AG04449 (cell line): ENCODE results near the gene TAS1R1.

Experiments used
- CTCF ChIA-PET: fragments of 350-600 bp; formaldehyde crosslinking; extraction: SDS; loops from one replicate; lab custom pipeline; 2021; ENCODE audit warnings: antibody characterized with exemption; lab: Yijun Ruan, JAX
- POLR2A ChIA-PET: fragments of 400-600, 350-600 bp; formaldehyde crosslinking; extraction: SDS; loops from one replicate; lab custom pipeline; 2020; ENCODE audit warnings: antibody characterized with exemption, inconsistent platforms; lab: Yijun Ruan, JAX
- DNase-seq: peaks from one replicate; pipeline ENCODE4 v3.0.0-alpha.2; 2010; ENCODE audit warnings: low read depth, low spot score
- H3K4me3 ChIP-seq: 2 replicates; pipeline ENCODE4 v1.5.1; 2011; ENCODE audit warnings: low read depth, mild to moderate bottlenecking, control low read depth, low read length
- CTCF ChIP-seq: IDR thresholded peaks from one replicate; pipeline ENCODE4 v1.5.1; 2011; ENCODE audit warnings: mild to moderate bottlenecking, moderate library complexity, low read length, control low read depth, inconsistent platforms; ENCODE audit not compliant: insufficient read depth; ENCODE audit errors: missing control alignments

The TAS1R1 gene

DNA sequence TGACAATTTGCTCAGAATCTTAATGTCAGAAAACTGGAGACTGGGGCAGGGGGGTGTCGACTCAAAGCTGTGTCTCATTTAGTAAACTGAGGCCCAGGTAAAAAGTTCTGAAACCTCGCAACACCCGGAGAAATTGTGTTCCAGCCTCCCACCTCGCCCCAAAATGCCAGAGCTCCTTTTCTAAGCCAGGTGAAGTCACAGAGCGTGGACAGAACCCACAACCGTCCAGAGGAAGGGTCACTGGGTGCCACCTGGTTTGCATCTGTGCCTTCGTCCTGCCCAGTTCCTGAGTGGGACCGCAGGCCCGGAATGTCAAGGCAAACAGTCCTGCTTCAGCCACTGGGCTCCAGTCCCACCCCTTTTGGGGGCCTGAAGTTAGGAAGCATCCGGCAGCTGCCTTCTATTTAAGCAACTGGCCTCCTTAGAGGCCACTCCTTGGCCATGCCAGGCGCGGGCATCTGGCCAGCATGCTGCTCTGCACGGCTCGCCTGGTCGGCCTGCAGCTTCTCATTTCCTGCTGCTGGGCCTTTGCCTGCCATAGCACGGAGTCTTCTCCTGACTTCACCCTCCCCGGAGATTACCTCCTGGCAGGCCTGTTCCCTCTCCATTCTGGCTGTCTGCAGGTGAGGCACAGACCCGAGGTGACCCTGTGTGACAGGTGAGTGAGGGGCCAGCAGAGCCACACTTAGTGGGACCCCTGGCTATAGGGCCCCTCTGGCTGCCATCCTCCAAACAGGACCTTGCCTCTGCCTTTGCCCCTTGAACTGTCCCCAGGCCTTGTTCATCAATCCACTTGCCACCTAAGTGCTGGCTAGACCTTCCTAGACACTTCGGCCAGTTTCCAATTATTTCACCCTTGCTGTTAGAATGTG is at the start of gene TAS1R1:
TAS1R1 (plus strand) TSS at position 401 of the 872 bp plus-strand sequence; CDS start at position 468, 67 bp downstream.
- DNase-seq, result no peak
- ChIA-PET POLR2A (interaction anchor here (0.5 to 0.9 kb wide), 4 partner anchors 18 to 47 kb away, joined by 3 to 5 read pairs (median 4); partner anchors contain the start of genes KLHL21 and ZBTB48), CTCF (interaction anchor here (0.6 to 7.1 kb wide), 53 partner anchors 7 to 989 kb away, joined by 3 to 138 read pairs (median 5); partner anchors contain the start of genes DNAJC11, PLEKHG5 and ZBTB48)
- H3K4me3 ChIP-seq, result peak within 1 kb of the TSS; percentile 89
- no peak for TF ChIP-seq CTCF

DNA sequence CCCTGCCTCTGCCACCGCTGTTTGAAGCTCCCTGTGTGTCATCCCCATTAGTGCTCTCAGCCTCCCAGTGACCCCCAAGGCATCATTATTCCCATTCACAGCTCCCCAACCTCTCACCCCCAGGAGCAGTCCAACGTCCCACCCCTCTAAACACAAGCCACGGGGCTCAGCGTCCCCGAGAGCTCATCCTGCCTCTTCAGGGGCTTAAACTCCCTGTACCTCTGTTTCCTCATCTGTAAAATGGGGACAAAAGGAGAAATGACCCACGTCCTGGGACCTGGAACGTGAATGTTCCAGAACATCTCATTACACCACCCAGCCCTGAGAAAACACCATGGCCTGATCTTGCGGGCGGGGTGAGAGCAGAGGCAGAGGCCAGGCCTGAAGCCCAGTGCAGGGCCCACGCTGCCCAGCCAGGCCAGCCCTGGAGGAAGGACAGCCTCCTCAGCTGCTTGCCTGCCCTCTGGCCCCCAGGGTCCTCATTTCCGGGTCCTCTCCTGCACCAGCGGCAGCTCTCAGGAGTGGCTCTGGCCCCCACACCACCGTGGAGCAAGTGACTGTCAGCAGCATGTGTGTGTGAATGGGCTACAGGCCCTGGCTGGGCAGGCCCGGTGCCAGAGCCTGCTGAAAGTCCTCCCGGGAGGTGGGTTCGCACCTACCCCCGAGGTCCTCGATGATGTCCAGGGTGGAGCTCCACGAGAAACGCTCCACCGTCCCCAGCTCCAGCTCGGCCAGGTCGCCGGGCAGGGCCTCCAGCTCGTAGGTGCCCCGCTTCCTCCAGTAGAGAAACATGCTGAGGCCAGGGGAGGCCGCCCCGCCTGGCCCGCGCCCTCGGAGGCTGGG is 49.5 kb upstream of the TAS1R1 start:
- no peak for TF ChIP-seq CTCF
- H3K4me3 ChIP-seq, result no peak overlapping the region
- no peak for DNase-seq
- POLR2A ChIA-PET, result no interaction called here
- CTCF ChIA-PET, result interaction anchor here (1.0 to 8.4 kb wide), 3 partner anchors 15 to 25 kb away, joined by 3 to 96 read pairs (median 5); partner anchors contain the start of gene PLEKHG5

DNA sequence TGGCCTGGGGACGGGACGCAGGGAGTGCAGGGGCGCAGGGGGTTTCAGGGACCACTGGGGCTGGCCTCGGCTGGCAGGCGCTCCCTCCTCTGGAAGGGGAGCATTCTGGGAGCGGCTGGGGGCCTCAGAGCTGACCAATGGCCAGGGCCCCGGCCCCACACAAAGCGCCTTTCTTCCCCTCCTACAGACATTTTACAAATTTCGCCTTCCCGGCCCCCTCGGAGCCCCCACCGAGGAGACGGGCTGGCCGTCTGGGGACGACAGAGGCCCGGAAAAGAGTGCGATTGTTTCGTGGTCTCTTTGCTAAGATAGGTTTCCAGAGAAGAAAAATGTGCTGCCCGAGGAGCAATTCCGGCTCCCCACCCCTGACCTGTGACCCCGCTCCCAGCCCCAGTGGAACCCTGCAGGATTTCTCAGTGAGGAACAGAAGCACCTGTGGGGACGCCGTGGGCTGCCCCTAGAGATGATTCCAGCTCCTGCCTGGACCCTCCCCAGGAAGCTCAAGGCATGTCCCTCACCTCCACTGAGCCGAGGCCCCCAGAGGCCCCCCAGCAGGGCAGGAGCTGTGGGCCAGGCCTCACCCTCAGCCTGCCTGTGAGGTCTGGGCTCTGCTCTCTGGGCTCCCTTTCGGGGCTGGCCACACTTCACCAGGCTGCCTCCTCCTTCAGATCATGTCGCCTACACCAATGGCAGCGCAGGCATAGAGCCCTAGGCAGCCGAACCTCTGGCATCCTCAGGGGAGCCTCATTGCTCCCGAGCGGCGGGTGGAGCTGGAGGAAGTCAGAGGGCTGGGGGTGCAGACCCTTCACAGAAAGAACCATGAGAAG is 48.7 kb upstream of the TAS1R1 start:
- ChIA-PET CTCF (interaction anchor here (0.6 to 2.3 kb wide), 8 partner anchors 11 to 140 kb away, joined by 3 to 17 read pairs (median 3); partner anchors contain the start of genes NOL9, PLEKHG5 and TAS1R1), POLR2A (no interaction called here)
- no peak for DNase-seq
- no peak for TF ChIP-seq CTCF
- H3K4me3 ChIP-seq, result no peak overlapping the region

- POLR2A ChIA-PET, result no interaction called here
- CTCF ChIA-PET, result interaction anchor here (0.6 to 2.1 kb wide), 7 partner anchors 12 to 139 kb away, joined by 3 to 17 read pairs (median 3); partner anchors contain the start of genes NOL9, PLEKHG5 and TAS1R1
- no peak overlapping the region for H3K4me3 ChIP-seq
- no peak for TF ChIP-seq CTCF
- no peak for DNase-seq
Observed at GRCh38 chr1:6507037-6507428, 48.1 kb upstream of the TAS1R1 start.

- no peak for DNase-seq
- no peak overlapping the region for H3K4me3 ChIP-seq
- CTCF ChIA-PET, result interaction anchor here (0.6 to 2.1 kb wide), 6 partner anchors 16 to 139 kb away, joined by 3 to 17 read pairs (median 3); partner anchors contain the start of genes NOL9, PLEKHG5 and TAS1R1
- POLR2A ChIA-PET, result no interaction called here
- no peak for TF ChIP-seq CTCF
Observed at GRCh38 chr1:6507461-6507911, 47.6 kb upstream of the TAS1R1 start.
